HUES48 (cell line): ENCODE measurements around the gene ZNF710.

Experiments used
- H3K27ac ChIP-seq: one replicate; pipeline ENCODE4 v1.7.0; 2013; ENCODE audit warnings: low read depth, low read length, inconsistent platforms
- H3K27me3 ChIP-seq: 2 replicates; pipeline ENCODE4 v1.6.1; 2013; ENCODE audit warnings: mild to moderate bottlenecking, low read length; ENCODE audit not compliant: control insufficient read depth, insufficient read depth
- H3K36me3 ChIP-seq: 2 replicates; pipeline ENCODE4 v1.6.1; 2013; ENCODE audit warnings: low read length; ENCODE audit not compliant: control insufficient read depth, insufficient read depth
- H3K4me1 ChIP-seq: 2 replicates; pipeline ENCODE4 v1.6.1; 2013; ENCODE audit warnings: mild to moderate bottlenecking, low read length; ENCODE audit not compliant: control insufficient read depth, insufficient read depth
- H3K4me3 ChIP-seq: 2 replicates; pipeline ENCODE4 v1.5.1; 2013; ENCODE audit warnings: mild to moderate bottlenecking, low read depth, low read length
- H3K9ac ChIP-seq: 2 replicates; pipeline ENCODE4 v1.6.1; 2013; ENCODE audit warnings: mild to moderate bottlenecking, low read depth, low read length, moderate library complexity
- H3K9me3 ChIP-seq: 2 replicates; pipeline ENCODE4 v1.6.1; 2013; ENCODE audit warnings: low read length; ENCODE audit not compliant: control insufficient read depth, insufficient read depth

ZNF710 gene

GRCh38 chr15:89997079-89997478, 4.0 kb upstream of the ZNF710 start:
- H3K9me3 ChIP-seq = no peaks in the 10 kb centered on the region
- no peak overlapping the region for H3K9ac ChIP-seq
- no peaks in the 10 kb centered on the region for H3K36me3 ChIP-seq
- H3K27ac ChIP-seq = no peak overlapping the region
- H3K27me3 ChIP-seq = no peaks in the 10 kb centered on the region
- H3K4me1 ChIP-seq = peaks cover 6% of the 10 kb centered on the region
- no peak overlapping the region for H3K4me3 ChIP-seq

GRCh38 chr15:89998141-89998661, 2.9 kb upstream of the ZNF710 start:
- no peak overlapping the region for H3K9ac ChIP-seq
- H3K4me3 ChIP-seq = no peak overlapping the region
- no peaks in the 10 kb centered on the region for H3K36me3 ChIP-seq
- peaks cover 3% of the 10 kb centered on the region for H3K27me3 ChIP-seq
- H3K27ac ChIP-seq = no peak overlapping the region
- no peaks in the 10 kb centered on the region for H3K9me3 ChIP-seq
- H3K4me1 ChIP-seq = peaks cover 6% of the 10 kb centered on the region

GRCh38 chr15:89998923-89999675, 2.0 kb upstream of the ZNF710 start:
- Histone ChIP-seq H3K4me3 (peak overlapping the region; percentile 59; the same call in 1 of the 2 replicates), H3K27ac (peak overlapping the region; percentile 52), H3K4me1 (peaks cover 12% of the 10 kb centered on the region), H3K9me3 (no peaks in the 10 kb centered on the region), H3K27me3 (peaks cover 11% of the 10 kb centered on the region), H3K9ac (no peak overlapping the region), H3K36me3 (no peaks in the 10 kb centered on the region)

GRCh38 chr15:89999676-90000185, 1.4 kb upstream of the ZNF710 start:
- Histone ChIP-seq H3K4me3 (peak overlapping the region; percentile 59), H3K9ac (peak overlapping the region; percentile 72; the same call in 1 of the 2 replicates), H3K9me3 (no peaks in the 10 kb centered on the region), H3K27me3 (peaks cover 11% of the 10 kb centered on the region), H3K27ac (peak overlapping the region; percentile 79), H3K4me1 (peaks cover 18% of the 10 kb centered on the region), H3K36me3 (no peaks in the 10 kb centered on the region)

- no peaks in the 10 kb centered on the region for H3K9me3 ChIP-seq
- H3K27me3 ChIP-seq = peaks cover 11% of the 10 kb centered on the region
- H3K27ac ChIP-seq = peak overlapping the region; percentile 79
- peak overlapping the region; percentile 72 for H3K9ac ChIP-seq
- H3K36me3 ChIP-seq = no peaks in the 10 kb centered on the region
- H3K4me1 ChIP-seq = peaks cover 24% of the 10 kb centered on the region
- H3K4me3 ChIP-seq = peak overlapping the region; percentile 59
Observed at GRCh38 chr15:90000186-90001001, 730 bp upstream of the ZNF710 start.

- H3K9ac ChIP-seq = no peak overlapping the region; the same call in 1 of the 2 replicates
- peaks cover 11% of the 10 kb centered on the region for H3K27me3 ChIP-seq
- H3K27ac ChIP-seq = peak overlapping the region; percentile 71
- peak overlapping the region; percentile 59 for H3K4me3 ChIP-seq
- H3K4me1 ChIP-seq = peaks cover 37% of the 10 kb centered on the region
- H3K36me3 ChIP-seq = no peaks in the 10 kb centered on the region
- H3K9me3 ChIP-seq = no peaks in the 10 kb centered on the region
Observed at GRCh38 chr15:90001683-90002427, 731 bp downstream of the ZNF710 start.

- Histone ChIP-seq H3K9ac (peak overlapping the region; percentile 35; the same call in 1 of the 2 replicates), H3K9me3 (no peaks in the 10 kb centered on the region), H3K4me3 (peak overlapping the region; percentile 59), H3K4me1 (peaks cover 39% of the 10 kb centered on the region), H3K27me3 (peaks cover 11% of the 10 kb centered on the region), H3K36me3 (no peaks in the 10 kb centered on the region), H3K27ac (no peak overlapping the region)
Observed at GRCh38 chr15:90002428-90002844, 1.3 kb downstream of the ZNF710 start.

GRCh38 chr15:90003736-90004135, 2.6 kb downstream of the ZNF710 start:
- H3K27ac ChIP-seq = no peak overlapping the region

GRCh38 chr15:90004252-90004651, 3.1 kb downstream of the ZNF710 start:
- Histone ChIP-seq H3K4me1 (peaks cover 35% of the 10 kb centered on the region), H3K36me3 (no peaks in the 10 kb centered on the region), H3K27me3 (peaks cover 11% of the 10 kb centered on the region), H3K4me3 (no peak overlapping the region), H3K9ac (no peak overlapping the region), H3K27ac (no peak overlapping the region), H3K9me3 (no peaks in the 10 kb centered on the region)

More at GRCh38 chr15:90003736-90004135, 2.6 kb downstream of the ZNF710 start:
- Histone ChIP-seq H3K27me3 (peaks cover 11% of the 10 kb centered on the region), H3K9me3 (no peaks in the 10 kb centered on the region), H3K4me3 (no peak overlapping the region), H3K4me1 (peaks cover 39% of the 10 kb centered on the region), H3K9ac (no peak overlapping the region), H3K36me3 (no peaks in the 10 kb centered on the region)

GRCh38 chr15:90004671-90005070, 3.5 kb downstream of the ZNF710 start:
- no peak overlapping the region for H3K27ac ChIP-seq
- H3K9me3 ChIP-seq = no peaks in the 10 kb centered on the region
- H3K9ac ChIP-seq = no peak overlapping the region
- H3K4me1 ChIP-seq = peaks cover 33% of the 10 kb centered on the region
- peaks cover 11% of the 10 kb centered on the region for H3K27me3 ChIP-seq
- no peaks in the 10 kb centered on the region for H3K36me3 ChIP-seq
- no peak overlapping the region for H3K4me3 ChIP-seq
